Measurements from ENCODE around the gene PSMC3IP. TPM values are rescaled to one million over a fixed set of nuclear protein-coding genes. Genes with fewer than 3 reads are reported as not detected.
A peak's percentile ranks its signal among the peaks of the same experiment; 100 is the strongest.

Gene PSMC3IP
- total RNA-seq, 3 donors from 2014 or later = 1.9 to 6.4 (median 3.1) TPM

DNA sequence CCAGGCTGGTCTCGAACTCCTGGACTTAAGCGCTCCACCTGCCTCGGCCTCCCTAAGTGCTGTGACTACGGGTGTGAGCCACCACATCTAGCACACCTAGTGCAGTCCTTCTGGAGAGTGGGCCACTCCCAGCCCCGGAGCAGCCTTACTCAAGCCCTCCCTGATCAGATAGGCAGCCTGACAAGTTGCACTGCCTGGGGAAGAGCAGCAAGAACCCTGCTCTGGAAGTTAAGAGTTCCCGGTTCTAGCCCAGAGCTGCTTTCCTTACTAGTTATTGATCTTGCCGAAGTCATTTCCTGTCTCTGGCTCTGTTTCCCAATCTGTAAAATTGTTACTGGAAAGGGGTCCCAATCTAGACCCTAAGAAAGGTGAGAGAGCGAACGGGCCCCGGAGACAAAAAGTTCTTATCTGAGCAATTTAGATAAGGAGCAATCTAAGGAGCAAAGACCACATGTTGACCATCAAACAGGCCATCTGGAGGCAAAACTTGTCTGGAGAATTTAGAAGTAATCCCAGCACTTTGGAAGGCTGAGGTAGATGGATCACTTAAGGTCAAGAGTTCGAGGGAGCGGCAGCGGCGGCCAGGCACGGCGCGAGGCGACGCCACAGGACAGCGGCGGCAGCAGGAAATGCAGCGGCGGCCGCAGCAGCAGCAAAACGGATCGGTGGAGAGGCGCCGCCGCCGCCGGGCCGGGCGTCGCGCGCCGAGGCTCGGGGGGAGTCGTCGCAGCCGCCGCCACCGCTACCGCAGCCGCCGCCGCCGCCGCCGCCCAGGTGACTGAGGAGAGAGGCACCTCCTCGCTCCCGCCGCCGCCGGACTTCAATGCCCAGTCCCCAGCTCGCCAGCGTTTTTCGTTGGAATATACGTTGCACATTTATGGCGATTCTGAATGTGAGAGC is 45.8 kb downstream of the PSMC3IP start:
- TF ChIP-seq, protein P1, sequence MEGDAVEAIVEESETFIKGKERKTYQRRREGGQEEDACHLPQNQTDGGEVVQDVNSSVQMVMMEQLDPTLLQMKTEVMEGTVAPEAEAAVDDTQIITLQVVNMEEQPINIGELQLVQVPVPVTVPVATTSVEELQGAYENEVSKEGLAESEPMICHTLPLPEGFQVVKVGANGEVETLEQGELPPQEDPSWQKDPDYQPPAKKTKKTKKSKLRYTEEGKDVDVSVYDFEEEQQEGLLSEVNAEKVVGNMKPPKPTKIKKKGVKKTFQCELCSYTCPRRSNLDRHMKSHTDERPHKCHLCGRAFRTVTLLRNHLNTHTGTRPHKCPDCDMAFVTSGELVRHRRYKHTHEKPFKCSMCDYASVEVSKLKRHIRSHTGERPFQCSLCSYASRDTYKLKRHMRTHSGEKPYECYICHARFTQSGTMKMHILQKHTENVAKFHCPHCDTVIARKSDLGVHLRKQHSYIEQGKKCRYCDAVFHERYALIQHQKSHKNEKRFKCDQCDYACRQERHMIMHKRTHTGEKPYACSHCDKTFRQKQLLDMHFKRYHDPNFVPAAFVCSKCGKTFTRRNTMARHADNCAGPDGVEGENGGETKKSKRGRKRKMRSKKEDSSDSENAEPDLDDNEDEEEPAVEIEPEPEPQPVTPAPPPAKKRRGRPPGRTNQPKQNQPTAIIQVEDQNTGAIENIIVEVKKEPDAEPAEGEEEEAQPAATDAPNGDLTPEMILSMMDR (IDR thresholded peaks at IDR 0.05) = peak; percentile 31
- Histone ChIP-seq H3K9me3 (no peaks in the 10 kb centered on the region), H3K4me3 (no peak overlapping the region), H3K36me3 (ENCODE audit: low read depth) (no peaks in the 10 kb centered on the region), H3K4me1 (ENCODE audit: low read depth) (peaks cover 21% of the 10 kb centered on the region)
- peak; percentile 76 to 84 (median 83) for DNase-seq
- intact Hi-C loops (cut with DNase I, micrococcal nuclease) = no loop called here
- ATAC-seq = peak; percentile 59

DNA sequence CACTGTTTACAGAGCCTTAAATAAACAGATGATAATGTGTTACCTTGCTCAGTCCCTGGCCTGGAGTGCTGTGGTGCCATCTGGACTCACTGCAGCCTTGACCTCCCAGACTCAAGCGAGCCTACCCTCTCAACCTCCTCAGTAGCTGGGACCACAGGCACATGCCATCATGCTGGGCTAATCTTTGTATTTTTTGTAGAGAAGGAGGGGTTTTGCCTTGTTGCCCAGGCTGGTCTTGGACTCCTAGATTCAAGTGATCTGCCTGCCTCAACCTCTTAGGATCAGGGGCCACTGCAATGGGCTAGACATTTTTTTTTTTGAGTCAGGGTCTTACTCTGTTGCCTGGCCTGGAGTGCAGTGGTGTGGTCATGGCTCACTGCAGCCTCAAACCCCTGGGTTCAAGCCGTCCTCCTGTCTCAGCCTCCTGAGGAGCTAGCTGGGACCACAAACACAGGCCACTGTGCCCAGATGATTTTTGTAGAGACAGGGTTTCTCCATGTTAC is 46.5 kb downstream of the PSMC3IP start:
- H3K9me3 ChIP-seq = no peaks in the 10 kb centered on the region
- no peak for ATAC-seq
- H3K4me1 ChIP-seq (ENCODE audit: low read depth) = peaks cover 21% of the 10 kb centered on the region
- TF ChIP-seq, protein P1 (IDR thresholded peaks at IDR 0.05) = no peak
- intact Hi-C loops (cut with DNase I, micrococcal nuclease) = no loop called here
- no peak overlapping the region for H3K4me3 ChIP-seq
- peak in 1 of 3 donors; percentile 36 for DNase-seq
- no peaks in the 10 kb centered on the region for H3K36me3 ChIP-seq (ENCODE audit: low read depth)

DNA sequence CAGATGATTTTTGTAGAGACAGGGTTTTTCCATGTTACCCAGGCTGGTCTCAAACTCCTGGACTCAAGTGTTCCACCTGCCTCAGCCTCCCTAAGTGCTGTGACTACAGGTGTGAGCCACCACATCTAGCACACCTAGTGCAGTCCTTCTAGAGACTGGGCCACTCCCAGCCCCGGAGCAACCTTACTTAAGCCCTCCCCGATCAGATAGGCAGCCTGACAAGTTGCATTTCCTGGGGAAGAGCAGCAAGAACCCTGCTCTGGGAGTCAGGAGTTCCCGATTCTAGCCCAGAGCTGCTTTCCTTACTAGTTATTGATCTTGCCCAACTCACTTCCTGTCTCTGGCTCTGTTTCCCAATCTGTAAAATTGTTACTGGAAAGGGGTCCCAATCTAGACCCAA is 48.5 kb downstream of the PSMC3IP start:
- intact Hi-C loops (cut with DNase I, micrococcal nuclease) = no loop called here
- no peaks in the 10 kb centered on the region for H3K9me3 ChIP-seq
- ATAC-seq = no peak
- no peaks in the 10 kb centered on the region for H3K36me3 ChIP-seq (ENCODE audit: low read depth)
- peaks cover 17% of the 10 kb centered on the region for H3K4me1 ChIP-seq (ENCODE audit: low read depth)
- no peak overlapping the region for H3K4me3 ChIP-seq
- TF ChIP-seq, protein P1 (IDR thresholded peaks at IDR 0.05) = no peak
- no peak for DNase-seq

DNA sequence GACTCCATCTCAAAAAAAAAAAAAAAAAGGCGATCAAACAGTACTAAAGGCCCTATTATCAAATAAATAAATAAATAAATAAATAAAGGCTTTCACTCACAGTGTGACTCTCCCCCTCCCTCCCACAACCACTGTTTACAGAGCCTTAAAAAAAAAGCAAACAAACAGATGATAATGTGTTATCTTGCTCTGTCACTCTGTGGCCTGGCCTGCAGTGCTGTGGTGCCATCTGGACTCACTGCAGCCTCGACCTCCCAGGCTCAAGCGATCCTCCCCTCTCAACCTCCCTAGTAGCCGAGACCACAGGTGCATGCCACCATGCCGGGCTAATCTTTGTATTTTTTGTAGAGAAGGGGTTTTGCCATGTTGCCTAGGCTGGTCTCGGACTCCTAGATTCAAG is 49.6 kb downstream of the PSMC3IP start:
- Histone ChIP-seq H3K36me3 (ENCODE audit: low read depth) (no peaks in the 10 kb centered on the region), H3K4me3 (no peak overlapping the region), H3K4me1 (ENCODE audit: low read depth) (peaks cover 17% of the 10 kb centered on the region), H3K9me3 (no peaks in the 10 kb centered on the region)
- TF ChIP-seq, protein P1 (IDR thresholded peaks at IDR 0.05) = no peak
- ATAC-seq (no peak), DNase-seq (peak in 1 of 3 donors; percentile 20)
- intact Hi-C loops (cut with DNase I, micrococcal nuclease) = no loop called here

DNA sequence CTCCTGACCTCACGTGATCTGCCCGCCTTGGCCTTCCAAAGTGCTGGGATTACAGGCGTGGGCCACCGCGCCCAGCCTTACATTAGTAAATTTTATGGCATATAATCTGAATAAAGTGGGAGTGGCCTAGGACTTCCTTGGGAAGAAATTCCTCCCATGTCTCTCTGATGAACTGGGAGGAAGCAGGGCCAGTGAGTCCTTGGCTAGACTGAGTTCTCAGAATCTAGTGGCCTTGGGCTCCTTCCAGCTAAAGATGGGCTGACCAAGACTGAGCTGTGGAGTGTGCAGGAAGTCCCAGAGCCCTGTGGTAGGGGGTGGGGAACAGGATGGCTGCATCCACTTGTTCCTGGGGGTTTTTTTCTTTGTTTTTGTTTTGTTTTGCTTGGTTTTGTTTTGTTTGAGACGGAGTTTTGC is 51.5 kb downstream of the PSMC3IP start:
- TF ChIP-seq, protein P1 (IDR thresholded peaks at IDR 0.05) = no peak
- intact Hi-C loops (cut with DNase I, micrococcal nuclease) = no loop called here
- H3K9me3 ChIP-seq = no peaks in the 10 kb centered on the region
- no peaks in the 10 kb centered on the region for H3K36me3 ChIP-seq (ENCODE audit: low read depth)
- H3K4me1 ChIP-seq (ENCODE audit: low read depth) = peaks cover 22% of the 10 kb centered on the region
- DNase-seq (peak in 2 of 3 donors; percentile 63 to 68), ATAC-seq (peak; percentile 73)
- no peak overlapping the region for H3K4me3 ChIP-seq
